Stimulated activated CD8-positive, alpha-beta memory T cell treated with anti-CD3 and anti-CD28 coated beads, Interleukin-7, amount 100 ng/mL, for 4 hours (primary cell): Measurements from ENCODE around the gene MESP2.

ENCODE experiments used
- DNase-seq, 2 donors: peaks; one replicate each; pipeline ENCODE4 v3.0.0-alpha.2; 2020; ENCODE audit warnings: low read depth in 2 of 2

Gene MESP2

GRCh38 chr15:89815769-89816168, 39.6 kb downstream of the MESP2 start:
- no peak for DNase-seq

- no peak for DNase-seq
These were observed 41.7 kb downstream of the MESP2 start for GRCh38 chr15:89817701-89818280.

GRCh38 chr15:89818287-89818686, 42.2 kb downstream of the MESP2 start:
- DNase-seq: no peak

- DNase-seq: no peak
These were observed 44.8 kb downstream of the MESP2 start for GRCh38 chr15:89820666-89821611.

- DNase-seq: no peak
These were observed 45.9 kb downstream of the MESP2 start for GRCh38 chr15:89822026-89822425.

GRCh38 chr15:89822611-89822950, 46.4 kb downstream of the MESP2 start:
- no peak for DNase-seq

- no peak for DNase-seq
These were observed 47.0 kb downstream of the MESP2 start for GRCh38 chr15:89822951-89823711.

GRCh38 chr15:89823836-89824606, 47.9 kb downstream of the MESP2 start:
- no peak for DNase-seq

- no peak for DNase-seq
These were observed 48.4 kb downstream of the MESP2 start for GRCh38 chr15:89824607-89824867.

- no peak for DNase-seq
These were observed 49.3 kb downstream of the MESP2 start for GRCh38 chr15:89825271-89825940.

- no peak for DNase-seq
These were observed 50.8 kb downstream of the MESP2 start for GRCh38 chr15:89826671-89827655.

GRCh38 chr15:89827829-89828228, 51.7 kb downstream of the MESP2 start:
- no peak for DNase-seq
